HG02938 (cell line): ENCODE measurements around the gene TSPAN18.

Experiments used
- ATAC-seq: cut with Tn5 transposase; IDR thresholded peaks from one replicate; pipeline ENCODE4 v1.9.1; 2021; ENCODE audit warnings: mild to moderate bottlenecking, moderate library complexity; ENCODE audit not compliant: unreplicated experiment

The TSPAN18 gene

GRCh38 chr11:44726283-44727113, at the start of gene TSPAN18:
TSPAN18 (plus strand) TSS chr11:44726962; CDS start chr11:44906417, 179,455 bp downstream.
- peak; percentile 74 for ATAC-seq

- ATAC-seq = no peak
Measured at GRCh38 chr11:44680982-44681597, 45.7 kb upstream of the TSPAN18 start.

GRCh38 chr11:44681698-44682097, 45.1 kb upstream of the TSPAN18 start:
- ATAC-seq = no peak

GRCh38 chr11:44684859-44685281, 41.9 kb upstream of the TSPAN18 start:
- no peak for ATAC-seq

- no peak for ATAC-seq
Measured at GRCh38 chr11:44687388-44687787, 39.4 kb upstream of the TSPAN18 start.

GRCh38 chr11:44689265-44689664, 37.5 kb upstream of the TSPAN18 start:
- ATAC-seq = no peak

- no peak for ATAC-seq
Measured at GRCh38 chr11:44690651-44691050, 36.1 kb upstream of the TSPAN18 start.

GRCh38 chr11:44692460-44692859, 34.3 kb upstream of the TSPAN18 start:
- no peak for ATAC-seq

GRCh38 chr11:44693654-44694119, 33.1 kb upstream of the TSPAN18 start:
- ATAC-seq = no peak

GRCh38 chr11:44694443-44694842, 32.3 kb upstream of the TSPAN18 start:
- no peak for ATAC-seq

GRCh38 chr11:44695169-44695833, 31.5 kb upstream of the TSPAN18 start:
- no peak for ATAC-seq

GRCh38 chr11:44698252-44698912, 28.4 kb upstream of the TSPAN18 start:
- no peak for ATAC-seq

GRCh38 chr11:44699497-44700408, 27.0 kb upstream of the TSPAN18 start:
- no peak for ATAC-seq

GRCh38 chr11:44701276-44701675, 25.5 kb upstream of the TSPAN18 start:
- ATAC-seq = no peak

- ATAC-seq = no peak
Measured at GRCh38 chr11:44702889-44703288, 23.9 kb upstream of the TSPAN18 start.

GRCh38 chr11:44707094-44707493, 19.7 kb upstream of the TSPAN18 start:
- no peak for ATAC-seq

GRCh38 chr11:44708009-44708408, 18.8 kb upstream of the TSPAN18 start:
- ATAC-seq = no peak

GRCh38 chr11:44708523-44709280, 18.1 kb upstream of the TSPAN18 start:
- no peak for ATAC-seq

GRCh38 chr11:44709281-44709562, 17.5 kb upstream of the TSPAN18 start:
- no peak for ATAC-seq

GRCh38 chr11:44709966-44710365, 16.8 kb upstream of the TSPAN18 start:
- no peak for ATAC-seq
